Lower leg skin (tissue), 4 donors: ENCODE results near the gene FBXO38. TPM values are rescaled to one million over a fixed set of nuclear protein-coding genes. Genes with fewer than 3 reads are reported as not detected.

Experiments used
- DNase-seq, 2 donors: peaks; one replicate each; pipeline ENCODE4 v3.0.0-alpha.2; 2019; ENCODE audit warnings: low spot score in 2 of 2
- H3K4me3 ChIP-seq: fragments of 200-600 bp; sonication (generic); 2 replicates; pipeline ENCODE4 v1.5.1; 2017; ENCODE audit warnings: mild to moderate bottlenecking, low read depth; ENCODE audit not compliant: poor library complexity, severe bottlenecking
- CTCF ChIP-seq, 3 donors: fragments of 450-650 bp; IDR thresholded peaks; one replicate each; pipeline ENCODE4 v1.5.1; 2016; ENCODE audit warnings: antibody characterized with exemption in 3 of 3, mild to moderate bottlenecking in 3 of 3, moderate library complexity in 2 of 3
- POLR2A ChIP-seq, 2 donors: fragments of 450-650 bp; IDR thresholded peaks; one replicate each; pipeline ENCODE4 v1.6.1; 2016 to 2017; ENCODE audit warnings: antibody characterized with exemption in 2 of 2, mild to moderate bottlenecking in 1 of 2, moderate library complexity in 1 of 2
- WGBS, 2 donors: methylation state at CpG; one replicate each; pipeline ENCODE4 v1.1.5; 2018; 5-methylcytosine and 5-hydroxymethylcytosine counted together
- intact Hi-C: fragments of 100-400 bp; cut with DNase I; formaldehyde crosslinking; loops from one replicate; pipeline ENCODE4 v1.15.0; 2023; ENCODE audit warnings: low total_unique reads
- total RNA-seq, 4 donors: library from RNA; depleted of rRNA; stranded (reverse); fragments of >200 nt; gene quantifications; one replicate each; pipeline ENCODE4 v1.1.0, GENCODE V29; 2016

Gene FBXO38
- total RNA-seq, 4 donors from 2014 or later = 31.7 to 76.7 (median 42.1) TPM

GRCh38 chr5:148395031-148395430, 11.3 kb downstream of the FBXO38 start:
- no peak for DNase-seq

GRCh38 chr5:148397968-148398595, 14.3 kb downstream of the FBXO38 start:
- intact Hi-C loops = no loop called here
- no peak overlapping the region for H3K4me3 ChIP-seq
- TF ChIP-seq CTCF (IDR thresholded peaks at IDR 0.05) (no peak), POLR2A (IDR thresholded peaks at IDR 0.05) (no peak)
- 76 to 84% methylated on average over 3 of the region's 3 CpGs for WGBS, 2 donors
- DNase-seq = no peak

More at GRCh38 chr5:148395031-148395430, 11.3 kb downstream of the FBXO38 start:
- WGBS, 2 donors = 88 to 95% methylated on average over 2 of the region's 2 CpGs
- intact Hi-C loops = no loop called here
- H3K4me3 ChIP-seq = no peak overlapping the region
- TF ChIP-seq POLR2A (IDR thresholded peaks at IDR 0.05) = no peak
- TF ChIP-seq CTCF (IDR thresholded peaks at IDR 0.05) = no peak

GRCh38 chr5:148398698-148399121, 15.0 kb downstream of the FBXO38 start:
- no peak for DNase-seq
- intact Hi-C loops = no loop called here
- TF ChIP-seq POLR2A (IDR thresholded peaks at IDR 0.05) (no peak), CTCF (IDR thresholded peaks at IDR 0.05) (no peak)
- WGBS, 2 donors = 86 to 89% methylated on average over 5 of the region's 5 CpGs
- no peak overlapping the region for H3K4me3 ChIP-seq

GRCh38 chr5:148401604-148402003, 17.8 kb downstream of the FBXO38 start:
- DNase-seq = no peak
- intact Hi-C loops = no loop called here
- no peak for TF ChIP-seq CTCF (IDR thresholded peaks at IDR 0.05)
- TF ChIP-seq POLR2A (IDR thresholded peaks at IDR 0.05) = no peak
- WGBS, 2 donors = 71 to 72% methylated on average over 2 of the region's 2 CpGs
- no peak overlapping the region for H3K4me3 ChIP-seq

- TF ChIP-seq CTCF (IDR thresholded peaks at IDR 0.05) = no peak
- no peak for TF ChIP-seq POLR2A (IDR thresholded peaks at IDR 0.05)
- no peak overlapping the region for H3K4me3 ChIP-seq
- intact Hi-C loops = no loop called here
- no peak for DNase-seq
These were observed 19.6 kb downstream of the FBXO38 start for GRCh38 chr5:148403344-148403743.

GRCh38 chr5:148406406-148406805, 22.6 kb downstream of the FBXO38 start:
- no peak overlapping the region for H3K4me3 ChIP-seq
- intact Hi-C loops = no loop called here
- DNase-seq = no peak
- TF ChIP-seq POLR2A (IDR thresholded peaks at IDR 0.05) (no peak), CTCF (IDR thresholded peaks at IDR 0.05) (no peak)
- 94 to 96% methylated on average over 3 of the region's 3 CpGs for WGBS, 2 donors
